Keratinocyte (primary cell): Measurements from ENCODE around the gene CNTROB.

ENCODE experiments used
- EZH2 ChIP-seq: IDR thresholded peaks from one replicate; pipeline ENCODE4 v1.6.1; 2012; ENCODE audit warnings: inconsistent platforms, mild to moderate bottlenecking, low read length, moderate library complexity
- TF ChIP-seq, protein P1 (sequence below), 3 experiments: IDR thresholded peaks in 1 of 3; conservative IDR thresholded peaks in 1 of 3; optimal IDR thresholded peaks in 1 of 3; 2 replicates in 2 of 3; 3 replicates in 1 of 3; pipeline versions ENCODE3 to v1.5.1; 2011; ENCODE audit warnings: low read length in 3 of 3, mild to moderate bottlenecking in 3 of 3, moderate library complexity in 2 of 3, control low read depth in 1 of 3, inconsistent platforms in 1 of 3; ENCODE audit not compliant: insufficient read depth in 2 of 3; ENCODE audit errors: extremely low read depth in 1 of 3

DNA sequence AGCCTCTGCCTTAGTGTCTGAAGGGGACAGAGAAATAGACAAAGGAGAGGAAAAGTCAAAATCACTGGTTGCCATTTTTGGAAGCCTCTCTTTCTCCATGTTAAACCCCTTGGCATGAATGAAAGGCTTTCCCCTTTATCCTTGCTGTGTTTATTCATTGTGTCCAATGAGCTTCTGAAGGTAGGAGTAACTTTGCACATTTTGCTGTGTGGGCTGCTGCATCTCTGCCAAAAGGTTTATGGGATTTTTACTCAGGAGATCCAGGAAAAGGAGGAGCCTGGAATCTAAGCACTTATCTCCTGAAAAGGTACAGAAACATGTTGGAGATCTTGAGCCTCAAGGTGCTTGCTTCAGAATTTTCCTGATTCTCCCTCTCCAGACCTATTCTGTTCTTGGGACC is 3.9 kb downstream of the CNTROB start:
- TF ChIP-seq, protein P1, sequence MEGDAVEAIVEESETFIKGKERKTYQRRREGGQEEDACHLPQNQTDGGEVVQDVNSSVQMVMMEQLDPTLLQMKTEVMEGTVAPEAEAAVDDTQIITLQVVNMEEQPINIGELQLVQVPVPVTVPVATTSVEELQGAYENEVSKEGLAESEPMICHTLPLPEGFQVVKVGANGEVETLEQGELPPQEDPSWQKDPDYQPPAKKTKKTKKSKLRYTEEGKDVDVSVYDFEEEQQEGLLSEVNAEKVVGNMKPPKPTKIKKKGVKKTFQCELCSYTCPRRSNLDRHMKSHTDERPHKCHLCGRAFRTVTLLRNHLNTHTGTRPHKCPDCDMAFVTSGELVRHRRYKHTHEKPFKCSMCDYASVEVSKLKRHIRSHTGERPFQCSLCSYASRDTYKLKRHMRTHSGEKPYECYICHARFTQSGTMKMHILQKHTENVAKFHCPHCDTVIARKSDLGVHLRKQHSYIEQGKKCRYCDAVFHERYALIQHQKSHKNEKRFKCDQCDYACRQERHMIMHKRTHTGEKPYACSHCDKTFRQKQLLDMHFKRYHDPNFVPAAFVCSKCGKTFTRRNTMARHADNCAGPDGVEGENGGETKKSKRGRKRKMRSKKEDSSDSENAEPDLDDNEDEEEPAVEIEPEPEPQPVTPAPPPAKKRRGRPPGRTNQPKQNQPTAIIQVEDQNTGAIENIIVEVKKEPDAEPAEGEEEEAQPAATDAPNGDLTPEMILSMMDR (optimal IDR thresholded peaks at IDR 0.05 in 1 of 3, IDR thresholded peaks at IDR 0.05 in 1 of 3, conservative IDR thresholded peaks at IDR 0.05 in 1 of 3; ENCODE audit: extremely low read depth in 1 of 3, insufficient read depth in 2 of 3, low read length in 3 of 3): no peak
- no peak for TF ChIP-seq EZH2
